Subcutaneous abdominal adipose tissue (tissue), 5 donors: Measurements from ENCODE around the gene CRX.
"Not testable (repeated sequence)": the region's sequence is repeated elsewhere in the genome, so short reads cannot be mapped to it uniquely, and the experiment has no call there.

ENCODE experiments used
- H3K27ac ChIP-seq: one replicate; pipeline ENCODE4 v1.7.0; 2013; ENCODE audit warnings: low read depth, mild to moderate bottlenecking, inconsistent platforms, low read length, moderate library complexity
- H3K27me3 ChIP-seq, 5 donors: one replicate each; pipeline ENCODE4 v1.7.0; 2013; ENCODE audit warnings: low read length in 5 of 5, inconsistent platforms in 1 of 5; ENCODE audit not compliant: control insufficient read depth in 5 of 5, insufficient read depth in 4 of 5
- H3K36me3 ChIP-seq, 5 donors: one replicate each; pipeline ENCODE4 v1.7.0; 2013; ENCODE audit warnings: low read length in 5 of 5; ENCODE audit not compliant: control insufficient read depth in 5 of 5, insufficient read depth in 5 of 5
- H3K4me1 ChIP-seq, 5 donors: one replicate each; pipeline ENCODE4 v1.7.0; 2013; ENCODE audit warnings: low read length in 5 of 5, mild to moderate bottlenecking in 3 of 5, moderate library complexity in 1 of 5; ENCODE audit not compliant: control insufficient read depth in 5 of 5, insufficient read depth in 5 of 5
- H3K4me3 ChIP-seq, 5 donors: one replicate each; pipeline ENCODE4 v1.7.0; 2013; ENCODE audit warnings: low read length in 5 of 5, low read depth in 1 of 5
- H3K9ac ChIP-seq, 5 donors: one replicate each; pipeline ENCODE4 v1.7.0; 2013; ENCODE audit warnings: low read length in 5 of 5, mild to moderate bottlenecking in 4 of 5, moderate library complexity in 3 of 5
- H3K9me3 ChIP-seq, 5 donors: one replicate each; pipeline ENCODE4 v1.7.0; 2013; ENCODE audit warnings: low read length in 5 of 5; ENCODE audit not compliant: control insufficient read depth in 5 of 5
- donor health status: healthy.
- donor health status: healthy.
- donor health status: healthy.
- donor health status: healthy.
- donor health status: healthy.

The CRX gene

GRCh38 chr19:47803148-47803547, 18.6 kb upstream of the CRX start:
- H3K9me3 ChIP-seq, H3K4me1 ChIP-seq, H3K36me3 ChIP-seq, H3K27ac ChIP-seq, H3K4me3 ChIP-seq, H3K27me3 ChIP-seq, H3K9ac ChIP-seq: not testable (repeated sequence)

DNA sequence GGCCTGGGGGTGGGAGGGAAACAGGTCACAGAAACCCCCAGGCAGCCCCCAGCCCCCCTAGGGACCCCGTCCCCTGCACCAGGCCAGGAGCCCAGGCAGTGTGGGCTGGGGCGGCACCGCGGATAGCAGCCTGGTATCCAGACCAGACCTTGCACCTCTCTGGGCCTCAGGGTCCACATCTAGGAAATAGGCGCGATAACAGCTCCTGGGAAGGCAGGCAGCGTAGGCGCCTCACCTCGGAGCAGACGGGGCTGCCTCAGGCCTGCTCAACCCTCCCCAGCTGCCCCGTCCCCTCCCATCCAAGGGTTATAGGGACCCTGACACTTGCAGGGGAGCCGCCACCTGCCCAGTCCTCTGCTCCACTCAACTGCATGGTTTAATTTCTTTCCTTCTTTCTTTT, 18.1 kb upstream of the CRX start:
- H3K27me3 ChIP-seq, H3K4me1 ChIP-seq, H3K9me3 ChIP-seq, H3K27ac ChIP-seq, H3K36me3 ChIP-seq, H3K4me3 ChIP-seq, H3K9ac ChIP-seq: not testable (repeated sequence)

- H3K9me3 ChIP-seq, H3K27me3 ChIP-seq, H3K4me3 ChIP-seq, H3K36me3 ChIP-seq, H3K27ac ChIP-seq, H3K4me1 ChIP-seq, H3K9ac ChIP-seq: not testable (repeated sequence)
Observed at GRCh38 chr19:47804451-47804850, 17.3 kb upstream of the CRX start, which contains the start of gene TPRX1. TSS of gene TPRX1 (minus strand) at chr19:47804551. CDS start at chr19:47804539, 12 bp downstream.

DNA sequence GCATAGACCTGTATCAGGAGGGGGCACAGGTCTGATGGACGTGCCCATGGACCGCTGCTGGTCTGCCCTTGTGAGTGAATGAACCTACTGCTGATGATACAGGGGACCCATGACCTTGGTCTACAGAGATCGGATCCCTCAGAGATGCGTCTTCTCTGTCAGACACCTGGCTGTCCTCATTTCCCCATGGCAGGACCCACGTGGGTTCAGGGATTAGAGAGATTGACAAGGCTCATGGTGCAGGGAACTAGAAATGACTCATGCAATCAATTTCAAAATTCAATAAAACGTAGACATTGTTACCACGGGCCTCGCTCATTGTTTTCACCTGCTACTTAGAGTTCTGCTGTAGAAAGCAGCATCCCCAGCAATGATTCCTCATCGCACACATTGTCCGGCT, 16.4 kb upstream of the CRX start:
- H3K9ac ChIP-seq, result no peak overlapping the region
- H3K36me3 ChIP-seq, result no peaks in the 10 kb centered on the region
- peaks cover 0 to 8% (median 0%) of the 10 kb centered on the region in 5 donors for H3K9me3 ChIP-seq
- H3K4me1 ChIP-seq, result no peaks in the 10 kb centered on the region
- no peak overlapping the region for H3K27ac ChIP-seq
- no peak overlapping the region for H3K4me3 ChIP-seq
- no peaks in the 10 kb centered on the region for H3K27me3 ChIP-seq

GRCh38 chr19:47806435-47806834, 15.3 kb upstream of the CRX start:
- H3K27ac ChIP-seq, result no peak overlapping the region

GRCh38 chr19:47813304-47813994, 8.3 kb upstream of the CRX start:
- H3K9ac ChIP-seq, result no peak overlapping the region
- H3K27ac ChIP-seq, result no peak overlapping the region
- no peak overlapping the region for H3K4me3 ChIP-seq
- H3K27me3 ChIP-seq, result peaks cover 3 to 15% (median 7%) of the 10 kb centered on the region in 5 donors
- H3K36me3 ChIP-seq, result no peaks in the 10 kb centered on the region
- peaks cover 0 to 4% (median 0%) of the 10 kb centered on the region in 5 donors for H3K4me1 ChIP-seq
- H3K9me3 ChIP-seq, result no peaks in the 10 kb centered on the region

More at GRCh38 chr19:47806435-47806834, 15.3 kb upstream of the CRX start:
- peaks cover 0 to 3% (median 0%) of the 10 kb centered on the region in 5 donors for H3K9me3 ChIP-seq
- no peak overlapping the region for H3K4me3 ChIP-seq
- H3K4me1 ChIP-seq, result no peaks in the 10 kb centered on the region
- no peak overlapping the region for H3K9ac ChIP-seq
- no peaks in the 10 kb centered on the region for H3K27me3 ChIP-seq
- no peaks in the 10 kb centered on the region for H3K36me3 ChIP-seq

DNA sequence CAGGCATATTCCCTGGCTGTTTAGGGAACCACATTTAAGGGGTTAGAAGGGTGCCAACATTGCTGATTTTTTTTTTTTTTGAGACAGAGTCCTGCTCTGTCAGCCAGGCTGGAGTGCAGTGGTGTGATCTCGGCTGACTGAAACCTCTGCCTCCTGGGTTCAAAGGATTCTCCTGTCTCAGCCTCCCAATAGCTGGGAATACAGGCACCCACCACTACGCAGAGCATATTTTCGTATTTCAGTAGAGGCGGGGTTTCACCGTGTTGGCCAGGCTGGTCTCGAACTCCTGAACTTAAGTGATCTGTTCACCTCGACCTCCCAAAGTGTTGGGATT, 7.8 kb upstream of the CRX start:
- Histone ChIP-seq H3K27ac (no peak overlapping the region), H3K9me3 (peaks cover 0 to 2% (median 0%) of the 10 kb centered on the region in 5 donors), H3K36me3 (no peaks in the 10 kb centered on the region), H3K4me1 (peaks cover 0 to 4% (median 0%) of the 10 kb centered on the region in 5 donors), H3K9ac (no peak overlapping the region), H3K4me3 (no peak overlapping the region), H3K27me3 (peaks cover 3 to 15% (median 8%) of the 10 kb centered on the region in 5 donors)

DNA sequence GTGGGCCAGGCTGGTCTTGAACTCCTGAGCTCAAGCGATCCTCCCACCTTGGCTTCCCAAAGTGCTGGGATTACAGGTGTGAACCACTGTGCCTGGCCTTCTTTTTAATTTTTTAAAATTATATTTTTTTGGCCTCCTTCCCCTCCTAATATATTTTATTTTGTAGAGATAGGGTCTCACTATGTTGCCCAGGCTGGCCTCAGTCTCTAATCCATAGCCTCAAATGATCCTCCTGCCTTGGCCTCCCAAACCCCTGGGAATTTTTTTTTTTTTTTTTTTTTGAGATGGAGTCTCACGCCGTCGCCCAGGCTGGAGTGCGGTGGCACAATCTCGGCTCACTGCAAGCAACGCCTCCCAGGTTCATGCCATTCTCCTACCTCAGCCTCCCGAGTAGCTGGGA, 5.5 kb upstream of the CRX start:
- not testable (repeated sequence) for H3K9me3 ChIP-seq, H3K4me3 ChIP-seq, H3K27ac ChIP-seq, H3K36me3 ChIP-seq, H3K9ac ChIP-seq, H3K4me1 ChIP-seq
- H3K27me3 ChIP-seq, result peaks cover 7 to 25% (median 18%) of the 10 kb centered on the region in 5 donors

DNA sequence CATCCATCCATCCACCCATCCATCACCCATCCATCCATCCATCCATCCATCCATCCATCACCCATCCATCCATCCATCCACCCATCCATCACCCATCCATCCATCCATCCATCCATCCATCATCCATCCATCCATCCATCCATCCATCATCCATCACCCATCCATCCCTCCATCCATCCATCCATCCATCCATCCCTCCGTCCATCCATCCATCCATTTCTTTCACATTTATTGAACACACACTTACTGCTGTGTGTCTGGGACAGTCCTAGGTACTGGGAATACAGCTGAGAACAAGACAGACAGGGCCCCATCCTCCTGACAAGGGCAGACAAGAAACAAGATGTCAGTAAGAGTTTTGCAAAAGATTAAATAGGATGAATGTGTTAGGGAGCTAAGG, 3.5 kb upstream of the CRX start:
- peaks cover 7 to 30% (median 29%) of the 10 kb centered on the region in 5 donors for H3K27me3 ChIP-seq
- H3K9ac ChIP-seq, H3K4me3 ChIP-seq, H3K27ac ChIP-seq, H3K9me3 ChIP-seq, H3K4me1 ChIP-seq, H3K36me3 ChIP-seq: not testable (repeated sequence)

- Histone ChIP-seq H3K9ac (no peak overlapping the region), H3K9me3 (peaks cover 0 to 2% (median 0%) of the 10 kb centered on the region in 5 donors), H3K36me3 (no peaks in the 10 kb centered on the region), H3K27ac (no peak overlapping the region), H3K4me3 (no peak overlapping the region), H3K4me1 (peaks cover 0 to 4% (median 0%) of the 10 kb centered on the region in 5 donors), H3K27me3 (peaks cover 7 to 33% (median 29%) of the 10 kb centered on the region in 5 donors)
Observed at GRCh38 chr19:47819858-47820257, 1.9 kb upstream of the CRX start.
